GM19025 (cell line): ENCODE measurements around the gene PLEKHM1.
"Not testable (repeated sequence)": the region's sequence is repeated elsewhere in the genome, so short reads cannot be mapped to it uniquely, and the experiment has no call there.

ENCODE experiments used
- ATAC-seq: cut with Tn5 transposase; IDR thresholded peaks from one replicate; pipeline ENCODE4 v1.9.1; 2021; ENCODE audit warnings: mild to moderate bottlenecking, low read depth, moderate library complexity; ENCODE audit not compliant: unreplicated experiment

PLEKHM1 gene

GRCh38 chr17:45490615-45491433, at the start of gene PLEKHM1:
Gene PLEKHM1, minus strand, starts transcription at chr17:45490721. Its CDS starts 8,237 bp downstream, at chr17:45482484.
- peak; percentile 94 for ATAC-seq

- not testable (repeated sequence) for ATAC-seq
Measured at GRCh38 chr17:45538168-45538567, 47.6 kb upstream of the PLEKHM1 start.

- ATAC-seq: not testable (repeated sequence)
Measured at GRCh38 chr17:45506072-45506471, 15.6 kb upstream of the PLEKHM1 start.

GRCh38 chr17:45505183-45505582, 14.7 kb upstream of the PLEKHM1 start:
- not testable (repeated sequence) for ATAC-seq

- ATAC-seq: not testable (repeated sequence)
Measured at GRCh38 chr17:45501092-45501707, 10.7 kb upstream of the PLEKHM1 start.

- not testable (repeated sequence) for ATAC-seq
Measured at GRCh38 chr17:45500478-45500877, 10.0 kb upstream of the PLEKHM1 start.

- ATAC-seq: not testable (repeated sequence)
Measured at GRCh38 chr17:45499208-45499607, 8.7 kb upstream of the PLEKHM1 start.

- ATAC-seq: not testable (repeated sequence)
Measured at GRCh38 chr17:45498377-45498776, 7.9 kb upstream of the PLEKHM1 start.

GRCh38 chr17:45497449-45497848, 6.9 kb upstream of the PLEKHM1 start:
- ATAC-seq: not testable (repeated sequence)

GRCh38 chr17:45496507-45496906, 6.0 kb upstream of the PLEKHM1 start:
- not testable (repeated sequence) for ATAC-seq

GRCh38 chr17:45494556-45494955, 4.0 kb upstream of the PLEKHM1 start:
- ATAC-seq: not testable (repeated sequence)

- ATAC-seq: not testable (repeated sequence)
Measured at GRCh38 chr17:45492156-45492555, 1.6 kb upstream of the PLEKHM1 start.

GRCh38 chr17:45490198-45490597, 323 bp downstream of the PLEKHM1 start:
- peak; percentile 27 for ATAC-seq

GRCh38 chr17:45487704-45488103, 2.8 kb downstream of the PLEKHM1 start:
- ATAC-seq: not testable (repeated sequence)

GRCh38 chr17:45483591-45484216, 6.8 kb downstream of the PLEKHM1 start:
- ATAC-seq: not testable (repeated sequence)

- ATAC-seq: not testable (repeated sequence)
Measured at GRCh38 chr17:45483177-45483576, 7.3 kb downstream of the PLEKHM1 start.

- ATAC-seq: not testable (repeated sequence)
Measured at GRCh38 chr17:45482317-45482716, 8.2 kb downstream of the PLEKHM1 start.

- ATAC-seq: not testable (repeated sequence)
Measured at GRCh38 chr17:45475436-45475835, 15.1 kb downstream of the PLEKHM1 start.

GRCh38 chr17:45472249-45472648, 18.3 kb downstream of the PLEKHM1 start:
- not testable (repeated sequence) for ATAC-seq

- ATAC-seq: not testable (repeated sequence)
Measured at GRCh38 chr17:45469204-45469563, 21.3 kb downstream of the PLEKHM1 start.
